Heart left ventricle (tissue), 13 donors: ENCODE results near the gene DNAJB1.

Source experiments
- CTCF ChIP-seq, 12 donors: fragments of 200-600 bp; sonication (generic) in 4 of 12; IDR thresholded peaks; one replicate each; pipeline versions ENCODE4 v1.5.0 to v1.8.0; 2018 to 2022; ENCODE audit warnings: antibody characterized with exemption in 12 of 12, mild to moderate bottlenecking in 5 of 12
- POLR2A ChIP-seq, 2 donors: fragments of 450-650 bp; IDR thresholded peaks; one replicate each; pipeline ENCODE4 v1.6.1; 2017; ENCODE audit warnings: antibody characterized with exemption in 2 of 2, mild to moderate bottlenecking in 2 of 2, moderate library complexity in 2 of 2
- donor health status: ischemic (EF 13 %, LVEDD 7.1; RV severe dilation, severe dysfunction).
- donor health status: DM: no; HTN: yes; CAD: no.
- donor health status: DM: no; HTN: no; CAD: no.
- donor health status: ischemic (EF 25% LVEDD 6.9; RV normal size, moderate dysfunction).
- donor health status: ischemic (EF 25% LVEDD 5.7; RV mildly dilated, moderate dysfunction).
- donor health status: ischemic (EF 35%, LVEDD 5.7; RV mildly dilated, moderate dysfunction).
- donor health status: nonischemic (EF 11% LVEDD 7.7; RV severe dilation, severe dysfunction).
- donor health status: DM: yes; HTN: yes; CAD: no.
- donor health status: PGD.
- donor health status: ischemic (EF 29% LVEDD 5.4; RV normal size, mild dysfunction).
- donor health status: nonischemic (EF 23%, LVEDD 6.1; RV moderate dilation, normal function).

GRCh38 chr19:14553939-14554243 lies 35.7 kb upstream of the DNAJB1 start:
- TF ChIP-seq CTCF (IDR thresholded peaks at IDR 0.05) (no peak), POLR2A (IDR thresholded peaks at IDR 0.05) (no peak)
